GM12878 (cell line): Measurements from ENCODE around the gene AP1S3. TPM values are rescaled to one million over a fixed set of nuclear protein-coding genes. Genes with fewer than 3 reads are reported as not detected.

ENCODE experiments used
- ATAC-seq: fragments of 200-7000 bp; cut with Tn5 transposase; 3 replicates; pipeline ENCODE4 v1.9.1; 2020; ENCODE audit warnings: mild to moderate bottlenecking, moderate library complexity
- BruUV-seq: library from RNA; stranded (reverse); fragments of 400-500 nt; replicated peaks from 2 replicates; lab custom pipeline; 2021; lab: Mats Ljungman, UMichigan
- CTCF ChIA-PET: fragments of 300-600 bp; sonication (Branson Sonifier 250); formaldehyde crosslinking; extraction: SDS; loops from one replicate; lab custom pipeline; 2021; ENCODE audit warnings: inconsistent platforms; lab: Yijun Ruan, JAX
- POLR2A ChIA-PET: fragments of 350-600 bp; formaldehyde crosslinking; extraction: SDS; loops from one replicate; lab custom pipeline; 2021; ENCODE audit warnings: inconsistent platforms; lab: Charles Lee
- RAD21 ChIA-PET: fragments of 300-600 bp; sonication (Branson Sonifier 250); formaldehyde crosslinking; loops from one replicate; lab custom pipeline; 2023; ENCODE audit warnings: antibody characterized with exemption; ENCODE audit not compliant: unreplicated experiment; lab: Charles Lee
- SMC1A ChIA-PET: fragments of 300-600 bp; sonication (Branson Sonifier 250); formaldehyde crosslinking; loops from one replicate; lab custom pipeline; 2023; ENCODE audit not compliant: unreplicated experiment, uncharacterized antibody; lab: Charles Lee
- DNase-seq: peaks from one replicate; pipeline ENCODE4 v3.0.0-alpha.2; 2011; ENCODE audit warnings: low read depth, low spot score
- FAIRE-seq: peaks from 3 replicates; lab custom pipeline; 2011; peaks lifted over from hg19 to GRCh38; lab: Jason Lieb, UNC
- H2AFZ ChIP-seq: 2 replicates; pipeline ENCODE4 v1.6.0; 2011; ENCODE audit warnings: low read depth, low read length, control low read depth; ENCODE audit not compliant: control insufficient read depth
- H3K27ac ChIP-seq: 2 replicates; pipeline ENCODE4 v1.5.1; 2011; ENCODE audit warnings: control low read depth; ENCODE audit not compliant: control insufficient read depth, insufficient read depth
- H3K27me3 ChIP-seq, 2 experiments: replicated peaks in 1 of 2; 2 replicates each; pipeline versions ENCODE4 v1.6.0 to v1.6.1; 2011; ENCODE audit warnings: low read length in 1 of 2; ENCODE audit not compliant: control insufficient read depth in 2 of 2, insufficient read depth in 2 of 2
- H3K36me3 ChIP-seq, 2 experiments: 2 replicates each; pipeline ENCODE4 v1.5.1; 2011; ENCODE audit warnings: low read length in 1 of 2; ENCODE audit not compliant: control insufficient read depth in 2 of 2, insufficient read depth in 2 of 2
- H3K4me1 ChIP-seq: 2 replicates; pipeline ENCODE4 v1.6.1; 2011; ENCODE audit warnings: mild to moderate bottlenecking, low read length, moderate library complexity, mixed read lengths; ENCODE audit not compliant: control insufficient read depth, insufficient read depth
- H3K4me2 ChIP-seq: 2 replicates; pipeline ENCODE4 v1.6.0; 2011; ENCODE audit warnings: control low read depth; ENCODE audit not compliant: control insufficient read depth, insufficient read depth
- H3K4me3 ChIP-seq: fragments of 200-600 bp; sonication (generic); 2 replicates; pipeline ENCODE4 v1.5.1; 2016
- H3K79me2 ChIP-seq: 2 replicates; pipeline ENCODE4 v1.6.0; 2011; ENCODE audit warnings: low read length; ENCODE audit not compliant: control insufficient read depth, insufficient read depth
- H3K9ac ChIP-seq: 2 replicates; pipeline ENCODE4 v1.8.0; 2011; ENCODE audit warnings: low read length, control low read depth, mixed read lengths; ENCODE audit not compliant: control insufficient read depth, insufficient read depth
- H3K9me3 ChIP-seq: replicated peaks from 3 replicates; pipeline ENCODE4 v1.5.1; 2011; ENCODE audit warnings: mild to moderate bottlenecking, low read length; ENCODE audit not compliant: control insufficient read depth, insufficient read depth
- H4K20me1 ChIP-seq: 2 replicates; pipeline ENCODE4 v1.6.0; 2011; ENCODE audit not compliant: control insufficient read depth, insufficient read depth
- BACH1 ChIP-seq: fragments of 450-650 bp; IDR thresholded peaks from 2 replicates; pipeline ENCODE4 v1.6.1; 2017; ENCODE audit warnings: mild to moderate bottlenecking, borderline replicate concordance
- EED ChIP-seq: sonication (generic); IDR thresholded peaks from 2 replicates; pipeline ENCODE4 v1.6.1; 2016; ENCODE audit warnings: antibody characterized with exemption, low read depth
- GATAD2B ChIP-seq: fragments of 450-650 bp; conservative IDR thresholded peaks from 2 replicates; pipeline ENCODE4 v1.6.1; 2017; ENCODE audit warnings: low read depth, mild to moderate bottlenecking, moderate library complexity
- KDM1A ChIP-seq: fragments of 200-600 bp; sonication (generic); IDR thresholded peaks from 2 replicates; pipeline ENCODE4 v1.6.1; 2016; ENCODE audit warnings: borderline replicate concordance
- MEF2A ChIP-seq: IDR thresholded peaks from 2 replicates; pipeline ENCODE4 v1.6.1; 2011; ENCODE audit warnings: low read depth, mild to moderate bottlenecking, low read length, moderate library complexity; ENCODE audit not compliant: insufficient read depth
- MXI1 ChIP-seq: fragments of 150-350 bp; IDR thresholded peaks from 2 replicates; pipeline ENCODE4 v1.6.1; 2011; ENCODE audit warnings: low read depth, mild to moderate bottlenecking, inconsistent platforms, low read length, improper control_type of control experiment
- RCOR1 ChIP-seq: conservative IDR thresholded peaks from 2 replicates; pipeline ENCODE4 v1.6.1; 2012; ENCODE audit warnings: low read depth, low read length, improper control_type of control experiment
- SIX5 ChIP-seq: IDR thresholded peaks from 2 replicates; pipeline ENCODE4 v1.6.1; 2011; ENCODE audit warnings: mild to moderate bottlenecking, low read depth, low read length, moderate library complexity; ENCODE audit not compliant: severe bottlenecking
- ZBED1 ChIP-seq: IDR thresholded peaks from 2 replicates; pipeline ENCODE4 v1.6.1; 2016; ENCODE audit warnings: borderline replicate concordance
- ZNF384 ChIP-seq: IDR thresholded peaks from 2 replicates; pipeline ENCODE4 v1.6.1; 2012; ENCODE audit warnings: low read depth, mild to moderate bottlenecking, low read length, improper control_type of control experiment, borderline replicate concordance
- WGBS: methylation state at CpG from one replicate; pipeline ENCODE4 v1.1.6; 2016; ENCODE audit warnings: low lambda C conversion rate; ENCODE audit not compliant: insufficient replicate concordance, insufficient coverage; ENCODE audit errors: missing lambda C conversion rate; 5-methylcytosine and 5-hydroxymethylcytosine counted together
- in situ Hi-C: fragments of 300-500 bp; cut with MboI; formaldehyde crosslinking; loops from 9 replicates; pipeline ENCODE4 v1.14.3; 2018; ENCODE audit warnings: mixed read lengths
- intact Hi-C: fragments of 100-400 bp; cut with micrococcal nuclease; formaldehyde crosslinking; loops from one replicate; pipeline ENCODE4 v1.14.2; 2022; ENCODE audit not compliant: unreplicated experiment
- polyA plus RNA-seq, 11 experiments: library from polyadenylated mRNA; depleted of rRNA in 4 of 11; unstranded in 6 of 11; stranded (reverse) in 5 of 11; fragments of >200 nt; fragmentation: Nextera tagmentation in 4 of 11; fragmentation: Illumina TruSeq in 1 of 11; extraction: Ambion mirVana in 4 of 11; extraction: Trizol in 1 of 11; gene quantifications; 1 replicate in 1 of 11; 2 replicates in 10 of 11; pipeline versions ENCODE4 v1.2.1 to v1.2.3, GENCODE V29; 2011 to 2016; ENCODE audit warnings: inconsistent platforms in 2 of 11, missing spikeins in 2 of 11, low read depth in 1 of 11
- total RNA-seq, 4 experiments: library from RNA; depleted of rRNA in 3 of 4; stranded (reverse); fragments of >200 nt in 3 of 4; fragmentation: Illumina TruSeq in 1 of 4; extraction: Trizol in 1 of 4; gene quantifications; 2 replicates each; pipeline versions ENCODE4 v1.2.1 to v1.2.3, GENCODE V29; 2013 to 2021
- TF ChIP-seq, protein P1 (sequence below): fragments of 450-650 bp; IDR thresholded peaks from 2 replicates; pipeline ENCODE4 v1.6.1; 2018; ENCODE audit warnings: mild to moderate bottlenecking, low read depth, moderate library complexity; ENCODE audit not compliant: partially characterized antibody
- TF ChIP-seq, protein P2 (sequence below): IDR thresholded peaks from 2 replicates; pipeline ENCODE4 v1.6.1; 2012; ENCODE audit warnings: low read length, inconsistent platforms
- TF ChIP-seq, protein P3 (sequence below): IDR thresholded peaks from 2 replicates; pipeline ENCODE4 v1.6.1; 2012; ENCODE audit warnings: low read depth, low read length, improper control_type of control experiment
- TF ChIP-seq, protein P4 (sequence below): IDR thresholded peaks from 2 replicates; pipeline ENCODE4 v1.6.1; 2012; ENCODE audit warnings: mild to moderate bottlenecking, low read depth, low read length

The AP1S3 gene
- total and polyA plus RNA-seq, 10 of the 15 experiments (the other 5 are each of a cell fraction or from before 2014, with no cell fraction given): 2.6 to 14.3 (median 9.2) TPM

DNA sequence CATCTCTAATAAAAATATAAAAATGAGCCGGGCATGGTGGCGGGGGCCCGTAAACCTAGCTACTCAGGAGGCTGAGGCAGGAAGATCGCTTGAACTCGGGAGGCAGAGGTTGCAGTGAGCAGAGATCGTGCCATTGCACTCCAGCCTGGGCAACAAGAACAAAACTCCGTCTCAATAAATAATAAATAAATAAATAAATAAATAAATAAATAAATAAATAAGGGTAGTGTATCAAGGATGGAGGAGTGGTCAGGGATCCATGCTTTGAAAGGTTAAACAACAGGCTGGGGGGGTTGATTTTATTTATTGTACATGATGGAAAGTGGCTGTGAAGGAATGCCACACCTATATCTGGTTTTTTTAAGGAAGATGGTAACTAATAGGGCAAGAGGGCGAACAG lies 63.2 kb downstream of the AP1S3 start:
- no peaks in the 10 kb centered on the region for H4K20me1 ChIP-seq
- 68% methylated on average over 8 of the region's 8 CpGs for WGBS
- peaks cover 0 to 3% of the 10 kb centered on the region in 2 experiments; a peak in 2 of 4 replicates for H3K36me3 ChIP-seq
- H3K4me1 ChIP-seq: no peaks in the 10 kb centered on the region
- ChIA-PET CTCF (interaction anchor here (1.5 kb wide), 1 partner anchor 9 kb away, joined by 3 read pairs; no protein-coding TSS in a partner anchor), SMC1A (interaction anchor here (2.8 kb wide), 1 partner anchor 11 kb away, joined by 9 read pairs; no protein-coding TSS in a partner anchor), RAD21 (no interaction called here), POLR2A (no interaction called here)
- no peaks in the 10 kb centered on the region for H3K79me2 ChIP-seq
- no peak overlapping the region for H3K4me3 ChIP-seq
- no peak overlapping the region for H3K9ac ChIP-seq
- in situ Hi-C loops: no loop called here
- no peaks in the 10 kb centered on the region for H3K27me3 ChIP-seq
- no peak overlapping the region for H3K4me2 ChIP-seq
- H3K27ac ChIP-seq: no peak overlapping the region
- BruUV-seq: no TSS peak
- DNase-seq: no peak
- no peak overlapping the region for H2AFZ ChIP-seq
- intact Hi-C loops: no loop called here
- ATAC-seq: no peak
- no peaks in the 10 kb centered on the region for H3K9me3 ChIP-seq
- FAIRE-seq: no peak
- TF ChIP-seq KDM1A: no peak
- TF ChIP-seq, protein P1, sequence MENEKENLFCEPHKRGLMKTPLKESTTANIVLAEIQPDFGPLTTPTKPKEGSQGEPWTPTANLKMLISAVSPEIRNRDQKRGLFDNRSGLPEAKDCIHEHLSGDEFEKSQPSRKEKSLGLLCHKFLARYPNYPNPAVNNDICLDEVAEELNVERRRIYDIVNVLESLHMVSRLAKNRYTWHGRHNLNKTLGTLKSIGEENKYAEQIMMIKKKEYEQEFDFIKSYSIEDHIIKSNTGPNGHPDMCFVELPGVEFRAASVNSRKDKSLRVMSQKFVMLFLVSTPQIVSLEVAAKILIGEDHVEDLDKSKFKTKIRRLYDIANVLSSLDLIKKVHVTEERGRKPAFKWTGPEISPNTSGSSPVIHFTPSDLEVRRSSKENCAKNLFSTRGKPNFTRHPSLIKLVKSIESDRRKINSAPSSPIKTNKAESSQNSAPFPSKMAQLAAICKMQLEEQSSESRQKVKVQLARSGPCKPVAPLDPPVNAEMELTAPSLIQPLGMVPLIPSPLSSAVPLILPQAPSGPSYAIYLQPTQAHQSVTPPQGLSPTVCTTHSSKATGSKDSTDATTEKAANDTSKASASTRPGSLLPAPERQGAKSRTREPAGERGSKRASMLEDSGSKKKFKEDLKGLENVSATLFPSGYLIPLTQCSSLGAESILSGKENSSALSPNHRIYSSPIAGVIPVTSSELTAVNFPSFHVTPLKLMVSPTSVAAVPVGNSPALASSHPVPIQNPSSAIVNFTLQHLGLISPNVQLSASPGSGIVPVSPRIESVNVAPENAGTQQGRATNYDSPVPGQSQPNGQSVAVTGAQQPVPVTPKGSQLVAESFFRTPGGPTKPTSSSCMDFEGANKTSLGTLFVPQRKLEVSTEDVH: no peak
- TF ChIP-seq GATAD2B: no peak
- TF ChIP-seq RCOR1: no peak
- TF ChIP-seq, protein P2, sequence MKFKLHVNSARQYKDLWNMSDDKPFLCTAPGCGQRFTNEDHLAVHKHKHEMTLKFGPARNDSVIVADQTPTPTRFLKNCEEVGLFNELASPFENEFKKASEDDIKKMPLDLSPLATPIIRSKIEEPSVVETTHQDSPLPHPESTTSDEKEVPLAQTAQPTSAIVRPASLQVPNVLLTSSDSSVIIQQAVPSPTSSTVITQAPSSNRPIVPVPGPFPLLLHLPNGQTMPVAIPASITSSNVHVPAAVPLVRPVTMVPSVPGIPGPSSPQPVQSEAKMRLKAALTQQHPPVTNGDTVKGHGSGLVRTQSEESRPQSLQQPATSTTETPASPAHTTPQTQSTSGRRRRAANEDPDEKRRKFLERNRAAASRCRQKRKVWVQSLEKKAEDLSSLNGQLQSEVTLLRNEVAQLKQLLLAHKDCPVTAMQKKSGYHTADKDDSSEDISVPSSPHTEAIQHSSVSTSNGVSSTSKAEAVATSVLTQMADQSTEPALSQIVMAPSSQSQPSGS: no peak
- TF ChIP-seq, protein P3, sequence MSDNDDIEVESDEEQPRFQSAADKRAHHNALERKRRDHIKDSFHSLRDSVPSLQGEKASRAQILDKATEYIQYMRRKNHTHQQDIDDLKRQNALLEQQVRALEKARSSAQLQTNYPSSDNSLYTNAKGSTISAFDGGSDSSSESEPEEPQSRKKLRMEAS: no peak
- TF ChIP-seq MEF2A: no peak
- TF ChIP-seq SIX5: no peak
- TF ChIP-seq ZBED1: no peak
- TF ChIP-seq ZNF384: no peak
- TF ChIP-seq EED: no peak
- TF ChIP-seq MXI1: no peak
- TF ChIP-seq BACH1: no peak
- TF ChIP-seq, protein P4, sequence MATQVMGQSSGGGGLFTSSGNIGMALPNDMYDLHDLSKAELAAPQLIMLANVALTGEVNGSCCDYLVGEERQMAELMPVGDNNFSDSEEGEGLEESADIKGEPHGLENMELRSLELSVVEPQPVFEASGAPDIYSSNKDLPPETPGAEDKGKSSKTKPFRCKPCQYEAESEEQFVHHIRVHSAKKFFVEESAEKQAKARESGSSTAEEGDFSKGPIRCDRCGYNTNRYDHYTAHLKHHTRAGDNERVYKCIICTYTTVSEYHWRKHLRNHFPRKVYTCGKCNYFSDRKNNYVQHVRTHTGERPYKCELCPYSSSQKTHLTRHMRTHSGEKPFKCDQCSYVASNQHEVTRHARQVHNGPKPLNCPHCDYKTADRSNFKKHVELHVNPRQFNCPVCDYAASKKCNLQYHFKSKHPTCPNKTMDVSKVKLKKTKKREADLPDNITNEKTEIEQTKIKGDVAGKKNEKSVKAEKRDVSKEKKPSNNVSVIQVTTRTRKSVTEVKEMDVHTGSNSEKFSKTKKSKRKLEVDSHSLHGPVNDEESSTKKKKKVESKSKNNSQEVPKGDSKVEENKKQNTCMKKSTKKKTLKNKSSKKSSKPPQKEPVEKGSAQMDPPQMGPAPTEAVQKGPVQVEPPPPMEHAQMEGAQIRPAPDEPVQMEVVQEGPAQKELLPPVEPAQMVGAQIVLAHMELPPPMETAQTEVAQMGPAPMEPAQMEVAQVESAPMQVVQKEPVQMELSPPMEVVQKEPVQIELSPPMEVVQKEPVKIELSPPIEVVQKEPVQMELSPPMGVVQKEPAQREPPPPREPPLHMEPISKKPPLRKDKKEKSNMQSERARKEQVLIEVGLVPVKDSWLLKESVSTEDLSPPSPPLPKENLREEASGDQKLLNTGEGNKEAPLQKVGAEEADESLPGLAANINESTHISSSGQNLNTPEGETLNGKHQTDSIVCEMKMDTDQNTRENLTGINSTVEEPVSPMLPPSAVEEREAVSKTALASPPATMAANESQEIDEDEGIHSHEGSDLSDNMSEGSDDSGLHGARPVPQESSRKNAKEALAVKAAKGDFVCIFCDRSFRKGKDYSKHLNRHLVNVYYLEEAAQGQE: no peak
